ENCODE data around the gene TPM1.

GRCh38 chr15:63069616-63070090 is 27.1 kb downstream of the TPM1 start:
- no peak for TF ChIP-seq FOXA1 (IDR thresholded peaks at IDR 0.05)
- no peak for TF ChIP-seq CTCF (IDR thresholded peaks at IDR 0.05; ENCODE audit: low read depth, low read length, missing input control)
- TF ChIP-seq GABPA (IDR thresholded peaks at IDR 0.05 in 1 of 2, conservative IDR thresholded peaks at IDR 0.05 in 1 of 2): no peak
- TF ChIP-seq ATF3 (IDR thresholded peaks at IDR 0.05): no peak
- TF ChIP-seq ZBTB33 (IDR thresholded peaks at IDR 0.05): no peak
- no peak for TF ChIP-seq NR2F2 (IDR thresholded peaks at IDR 0.05)
- TF ChIP-seq TAF1 (conservative IDR thresholded peaks at IDR 0.05): no peak
- no peak for TF ChIP-seq RXRA (IDR thresholded peaks at IDR 0.05)
- no peak for TF ChIP-seq SP1 (IDR thresholded peaks at IDR 0.05)
- no peak for TF ChIP-seq YY1 (IDR thresholded peaks at IDR 0.05)
- no peak for TF ChIP-seq EGR1 (IDR thresholded peaks at IDR 0.05; ENCODE audit: low read depth in 2 of 2)
- no peak for TF ChIP-seq JUND (IDR thresholded peaks at IDR 0.05)

All from liver (tissue), 3 donors.